ENCODE data around the gene CDC37L1. TPM values are rescaled to one million over a fixed set of nuclear protein-coding genes. Genes with fewer than 3 reads are reported as not detected.

CDC37L1 gene
- total RNA-seq, 2 experiments from 2014 or later = 9.7 to 11.0 TPM

Other genes starting within 250 kb of the CDC37L1 start
- gene SLC1A1, start 189.1 kb upstream of the CDC37L1 start, total RNA-seq = not detected
- gene PLPP6, start 17.3 kb upstream of the CDC37L1 start, total RNA-seq = 1 to 10 TPM; 4.4 to 4.6 TPM
- under 1 TPM; 0.48 to 0.59 TPM for gene SPATA6L, start 13.1 kb upstream of the CDC37L1 start, total RNA-seq
- gene AK3, start 61.6 kb downstream of the CDC37L1 start, total RNA-seq = 10 to 100 TPM; 33.8 to 34.5 TPM
- gene RCL1, start 113.4 kb downstream of the CDC37L1 start, total RNA-seq = 10 to 100 TPM; 26.0 to 28.2 TPM

All from activated CD4-positive, alpha-beta memory T cell treated with anti-CD3 and anti-CD28 coated beads for 36 hours (primary cell).